Astrocyte (in vitro differentiated cells and primary cell): Measurements from ENCODE around the gene ALLC. TPM values are rescaled to one million over a fixed set of nuclear protein-coding genes. Genes with fewer than 3 reads are reported as not detected.

Experiments
- DNase-seq: peaks from one replicate; pipeline ENCODE4 v3.0.0-alpha.2; 2010; ENCODE audit warnings: low read depth
- FAIRE-seq: peaks from 2 replicates; lab custom pipeline; 2011; peaks lifted over from hg19 to GRCh38; lab: Jason Lieb, UNC
- H2AFZ ChIP-seq: 2 replicates; pipeline ENCODE4 v1.6.0; 2012; ENCODE audit warnings: low read depth, low read length, inconsistent platforms
- H3K27ac ChIP-seq: 2 replicates; pipeline ENCODE4 v1.5.1; 2011; ENCODE audit warnings: low read depth, low read length, inconsistent platforms
- H3K27me3 ChIP-seq: 2 replicates; pipeline ENCODE4 v1.6.0; 2011; ENCODE audit warnings: low read length, inconsistent platforms; ENCODE audit not compliant: insufficient read depth
- H3K36me3 ChIP-seq: 2 replicates; pipeline ENCODE4 v1.5.1; 2011; ENCODE audit warnings: low read length, inconsistent platforms; ENCODE audit not compliant: insufficient read depth
- H3K4me1 ChIP-seq: 2 replicates; pipeline ENCODE4 v1.5.1; 2011; ENCODE audit warnings: low read length, inconsistent platforms; ENCODE audit not compliant: insufficient read depth
- H3K4me2 ChIP-seq: 2 replicates; pipeline ENCODE4 v1.6.0; 2012; ENCODE audit warnings: low read length, inconsistent platforms
- H3K4me3 ChIP-seq: 2 replicates; pipeline ENCODE4 v1.5.1; 2011; ENCODE audit warnings: low read depth, mild to moderate bottlenecking, low read length, inconsistent platforms; ENCODE audit not compliant: insufficient read depth
- H3K79me2 ChIP-seq: 2 replicates; pipeline ENCODE4 v1.6.0; 2012; ENCODE audit warnings: mild to moderate bottlenecking, low read length, inconsistent platforms; ENCODE audit not compliant: insufficient read depth
- H3K9ac ChIP-seq: 2 replicates; pipeline ENCODE4 v1.6.0; 2012; ENCODE audit warnings: mild to moderate bottlenecking, low read length, inconsistent platforms
- H3K9me3 ChIP-seq: 2 replicates; pipeline ENCODE4 v1.5.1; 2012; ENCODE audit warnings: low read depth, mild to moderate bottlenecking, low read length, inconsistent platforms; ENCODE audit not compliant: insufficient read depth
- H4K20me1 ChIP-seq: 2 replicates; pipeline ENCODE4 v1.6.0; 2012; ENCODE audit warnings: low read length, inconsistent platforms; ENCODE audit not compliant: insufficient read depth
- H3K27ac Mint-ChIP-seq: one replicate; pipeline ENCODE4 v1.8.0; 2021; ENCODE audit warnings: mild to moderate bottlenecking, mixed read lengths; ENCODE audit not compliant: unreplicated experiment
- H3K27me3 Mint-ChIP-seq: one replicate; pipeline ENCODE4 v1.8.0; 2021; ENCODE audit warnings: low read depth, mixed read lengths; ENCODE audit not compliant: unreplicated experiment
- H3K36me3 Mint-ChIP-seq: one replicate; pipeline ENCODE4 v1.8.0; 2021; ENCODE audit warnings: low read depth, mixed read lengths; ENCODE audit not compliant: unreplicated experiment
- H3K4me1 Mint-ChIP-seq: one replicate; pipeline ENCODE4 v1.8.0; 2021; ENCODE audit warnings: low read depth, mixed read lengths; ENCODE audit not compliant: unreplicated experiment
- H3K4me3 Mint-ChIP-seq: one replicate; pipeline ENCODE4 v1.8.0; 2021; ENCODE audit warnings: mild to moderate bottlenecking, moderate library complexity, mixed read lengths; ENCODE audit not compliant: unreplicated experiment
- H3K9me3 Mint-ChIP-seq: one replicate; pipeline ENCODE4 v1.8.0; 2021; ENCODE audit warnings: mild to moderate bottlenecking, mixed read lengths; ENCODE audit not compliant: unreplicated experiment
- EZH2 ChIP-seq: IDR thresholded peaks from 2 replicates; pipeline ENCODE4 v1.6.1; 2012; ENCODE audit warnings: mild to moderate bottlenecking, low read length, inconsistent platforms; ENCODE audit not compliant: insufficient read depth
- total RNA-seq: library from RNA; stranded (reverse); gene quantifications from 2 replicates; pipeline ENCODE4 v1.2.1, GENCODE V29; 2021
- TF ChIP-seq, protein P1 (sequence below): IDR thresholded peaks from 2 replicates; pipeline ENCODE4 v1.5.1; 2011; ENCODE audit warnings: low read depth, mild to moderate bottlenecking, inconsistent platforms, low read length, moderate library complexity; ENCODE audit not compliant: insufficient read depth

Gene ALLC
- total RNA-seq, 1 donor from 2014 or later, result not detected

GRCh38 chr2:3683748-3684454, 25.9 kb downstream of the ALLC start:
- TF ChIP-seq EZH2, result no peak
- TF ChIP-seq, protein P1, sequence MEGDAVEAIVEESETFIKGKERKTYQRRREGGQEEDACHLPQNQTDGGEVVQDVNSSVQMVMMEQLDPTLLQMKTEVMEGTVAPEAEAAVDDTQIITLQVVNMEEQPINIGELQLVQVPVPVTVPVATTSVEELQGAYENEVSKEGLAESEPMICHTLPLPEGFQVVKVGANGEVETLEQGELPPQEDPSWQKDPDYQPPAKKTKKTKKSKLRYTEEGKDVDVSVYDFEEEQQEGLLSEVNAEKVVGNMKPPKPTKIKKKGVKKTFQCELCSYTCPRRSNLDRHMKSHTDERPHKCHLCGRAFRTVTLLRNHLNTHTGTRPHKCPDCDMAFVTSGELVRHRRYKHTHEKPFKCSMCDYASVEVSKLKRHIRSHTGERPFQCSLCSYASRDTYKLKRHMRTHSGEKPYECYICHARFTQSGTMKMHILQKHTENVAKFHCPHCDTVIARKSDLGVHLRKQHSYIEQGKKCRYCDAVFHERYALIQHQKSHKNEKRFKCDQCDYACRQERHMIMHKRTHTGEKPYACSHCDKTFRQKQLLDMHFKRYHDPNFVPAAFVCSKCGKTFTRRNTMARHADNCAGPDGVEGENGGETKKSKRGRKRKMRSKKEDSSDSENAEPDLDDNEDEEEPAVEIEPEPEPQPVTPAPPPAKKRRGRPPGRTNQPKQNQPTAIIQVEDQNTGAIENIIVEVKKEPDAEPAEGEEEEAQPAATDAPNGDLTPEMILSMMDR, result no peak
- Histone ChIP-seq H3K9me3 (no peaks in the 10 kb centered on the region), H3K27me3 (no peaks in the 10 kb centered on the region), H3K4me1 (no peaks in the 10 kb centered on the region), H3K36me3 (no peaks in the 10 kb centered on the region), H4K20me1 (no peaks in the 10 kb centered on the region), H2AFZ (no peak overlapping the region), H3K9ac (no peak overlapping the region), H3K79me2 (no peaks in the 10 kb centered on the region), H3K4me2 (no peak overlapping the region), H3K27ac (no peak overlapping the region), H3K4me3 (no peak overlapping the region)
- Mint-ChIP-seq H3K27me3 (peaks cover 4% of the 10 kb centered on the region), H3K4me1 (no peaks in the 10 kb centered on the region), H3K27ac (no peak overlapping the region), H3K9me3 (peaks cover 3% of the 10 kb centered on the region), H3K4me3 (no peak overlapping the region), H3K36me3 (no peaks in the 10 kb centered on the region)
- no peak for DNase-seq
- no peak for FAIRE-seq

DNA sequence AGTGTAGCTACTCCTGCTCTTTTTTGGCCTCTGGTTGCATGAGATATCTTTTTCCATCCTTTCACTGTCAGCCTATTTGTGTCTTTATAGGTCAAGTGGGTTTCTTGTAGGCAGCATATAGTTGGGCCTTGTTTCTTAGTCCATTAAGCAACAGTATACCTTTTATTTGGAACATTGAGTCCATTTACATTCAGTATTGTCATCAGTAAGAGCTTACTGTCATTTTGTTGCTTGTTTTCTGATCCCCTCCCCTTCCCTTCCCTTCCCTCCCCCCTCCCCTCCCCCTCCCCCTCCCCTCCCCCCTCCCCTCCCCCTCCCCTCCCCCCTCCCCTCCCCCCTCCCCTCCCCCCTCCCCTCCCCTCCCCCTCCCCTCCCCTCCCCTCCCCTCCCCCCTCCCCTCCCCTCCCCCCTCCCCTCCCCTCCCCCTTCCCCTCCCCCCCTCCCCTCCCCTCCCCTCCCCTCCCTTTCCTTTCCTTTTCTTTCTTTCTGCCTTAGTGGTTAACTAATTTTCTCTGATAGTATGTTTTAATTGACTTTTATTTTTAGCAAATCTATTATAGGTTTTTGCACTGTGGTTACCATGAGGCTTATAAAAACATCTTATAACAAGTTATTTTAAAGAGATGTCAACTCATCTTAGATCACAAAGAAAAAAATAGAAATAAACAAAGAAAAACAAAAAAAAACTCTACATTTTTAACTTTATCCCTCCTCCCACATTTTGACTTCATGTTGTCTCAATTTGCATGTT, 32.2 kb downstream of the ALLC start:
- Histone ChIP-seq H3K4me3 (no peak overlapping the region), H4K20me1 (no peaks in the 10 kb centered on the region), H3K27ac (no peak overlapping the region), H3K4me1 (no peaks in the 10 kb centered on the region), H3K27me3 (peaks cover 2% of the 10 kb centered on the region), H3K36me3 (no peaks in the 10 kb centered on the region), H3K4me2 (no peak overlapping the region), H2AFZ (no peak overlapping the region), H3K9ac (no peak overlapping the region), H3K79me2 (no peaks in the 10 kb centered on the region), H3K9me3 (no peaks in the 10 kb centered on the region)
- DNase-seq (no peak), FAIRE-seq (no peak)
- peaks cover 4% of the 10 kb centered on the region for H3K9me3 Mint-ChIP-seq
- H3K36me3 Mint-ChIP-seq, result no peaks in the 10 kb centered on the region
- H3K27ac Mint-ChIP-seq, result no peak overlapping the region
- H3K4me1 Mint-ChIP-seq, result no peaks in the 10 kb centered on the region
- TF ChIP-seq EZH2, result no peak
- TF ChIP-seq, protein P1, result no peak
- peaks cover 8% of the 10 kb centered on the region for H3K27me3 Mint-ChIP-seq
- no peak overlapping the region for H3K4me3 Mint-ChIP-seq
